Lung microvascular endothelial cell (primary cell): ENCODE data around the gene CR1. TPM values are rescaled to one million over a fixed set of nuclear protein-coding genes. Genes with fewer than 3 reads are reported as not detected.
"Not testable (repeated sequence)": the region's sequence is repeated elsewhere in the genome, so short reads cannot be mapped to it uniquely, and the experiment has no call there.

Experiments used
- DNase-seq, 2 donors: peaks; one replicate each; pipeline versions ENCODE4 v3.0.0 to v3.0.0-alpha.2; 2010; ENCODE audit warnings: low read depth in 2 of 2
- total RNA-seq: library from RNA; depleted of rRNA; stranded (reverse); fragments of >200 nt; gene quantifications from 2 replicates; pipeline ENCODE4 v1.2.1, GENCODE V29; 2014

CR1 gene
- total RNA-seq, 1 donor from 2014 or later: not detected

DNA sequence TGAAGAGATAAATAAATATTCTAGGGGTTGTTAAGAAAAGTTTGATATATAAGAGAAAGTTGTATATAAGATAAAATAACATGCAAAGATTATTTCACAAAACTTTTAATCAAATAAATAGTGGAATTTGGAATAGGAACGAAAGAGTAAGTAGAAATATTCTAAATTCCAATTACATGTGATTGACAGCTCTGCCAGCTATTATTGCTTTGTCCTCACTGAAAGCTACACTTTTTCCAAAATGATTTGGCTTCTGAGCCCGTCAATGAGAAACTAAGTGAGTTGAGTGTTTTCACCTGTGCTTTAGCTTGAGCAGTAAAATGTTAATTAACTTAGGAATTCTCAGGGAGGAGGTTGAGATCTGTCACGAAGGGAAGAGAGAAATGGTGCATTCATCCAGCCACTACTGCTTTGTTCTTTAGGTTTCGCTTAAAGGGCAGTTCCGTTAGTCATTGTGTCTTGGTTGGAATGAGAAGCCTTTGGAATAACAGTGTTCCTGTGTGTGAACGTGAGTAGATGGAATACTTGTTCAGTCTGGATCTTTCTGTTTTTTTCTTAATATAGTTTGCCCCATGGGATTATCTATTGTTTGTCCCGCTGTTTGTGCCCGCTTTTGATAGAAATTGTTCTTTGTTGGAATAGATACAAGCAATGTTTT lies 85.7 kb downstream of the CR1 start:
- no peak for DNase-seq

DNA sequence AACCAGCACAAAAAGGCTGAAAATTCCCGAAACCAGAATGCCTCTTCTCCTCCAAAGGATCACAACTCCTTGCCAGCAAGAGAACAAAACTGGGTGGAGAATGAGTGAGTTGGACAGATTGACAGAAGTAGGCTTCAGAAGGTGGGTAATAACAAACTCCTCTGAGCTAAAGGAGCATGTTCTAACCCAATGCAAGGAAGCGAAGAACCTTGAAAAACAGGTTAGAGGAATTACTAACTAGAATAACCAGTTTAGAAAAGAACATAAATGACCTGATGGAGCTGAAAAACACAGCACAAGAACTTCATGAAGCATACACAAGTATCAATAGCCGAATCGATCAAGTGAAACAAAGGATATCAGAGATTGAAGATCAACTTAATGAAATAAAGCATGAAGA lies 93.5 kb downstream of the CR1 start:
- not testable (repeated sequence) for DNase-seq

DNA sequence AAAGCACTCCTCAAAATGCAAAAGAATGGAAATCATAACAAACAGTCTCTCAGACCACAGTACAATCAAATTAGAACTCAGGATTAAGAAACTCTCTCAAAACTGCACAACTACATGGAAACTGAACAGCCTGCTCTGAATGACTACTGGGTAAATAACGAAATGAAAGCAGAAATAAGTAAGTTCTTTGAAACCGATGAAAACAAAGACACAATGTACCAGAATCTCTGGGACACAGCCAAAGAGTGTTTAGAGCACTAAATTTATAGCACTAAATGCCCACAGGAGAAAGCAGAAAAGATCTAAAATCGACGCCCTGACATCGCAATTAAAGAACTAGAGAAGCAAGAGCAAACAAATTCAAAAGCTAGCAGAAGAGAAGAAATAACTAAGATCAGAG lies 95.2 kb downstream of the CR1 start:
- not testable (repeated sequence) for DNase-seq

DNA sequence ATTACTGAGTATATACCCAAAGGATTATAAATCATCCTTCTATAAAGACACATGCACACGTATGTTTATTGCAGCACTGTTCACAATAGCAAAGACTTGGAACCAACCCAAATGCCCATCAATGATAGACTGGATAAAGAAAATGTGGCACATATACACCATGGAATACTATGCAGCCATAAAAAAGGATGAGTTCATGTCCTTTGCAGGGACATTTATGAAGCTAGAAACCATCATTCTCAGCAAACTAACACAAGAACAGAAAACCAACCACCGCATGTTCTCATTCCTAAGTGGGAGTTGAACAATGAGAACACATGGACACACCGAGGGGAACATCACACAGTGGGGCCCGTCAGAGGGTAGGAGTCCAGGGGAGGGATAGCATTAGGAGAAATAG lies 98.1 kb downstream of the CR1 start:
- not testable (repeated sequence) for DNase-seq

DNA sequence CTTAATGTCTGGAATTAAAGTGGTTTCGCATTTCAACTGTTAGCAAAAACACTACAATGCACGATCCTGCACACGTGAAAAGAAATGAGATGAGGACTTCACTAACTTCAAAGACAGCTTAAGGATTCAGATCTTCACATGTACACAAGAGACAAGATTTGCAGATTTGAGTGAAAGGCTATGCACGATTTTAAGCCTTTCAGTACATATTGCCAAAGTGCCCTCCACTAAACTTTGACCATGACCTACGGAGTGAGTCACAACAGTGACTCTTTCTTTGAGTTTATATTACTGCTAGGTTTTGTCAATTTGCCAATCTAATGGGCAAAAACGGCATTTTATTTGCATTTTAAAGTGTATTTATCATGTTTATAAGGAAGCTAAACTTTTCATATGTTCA lies 107.8 kb downstream of the CR1 start:
- peak in 1 of 2 donors; percentile 37 for DNase-seq

DNA sequence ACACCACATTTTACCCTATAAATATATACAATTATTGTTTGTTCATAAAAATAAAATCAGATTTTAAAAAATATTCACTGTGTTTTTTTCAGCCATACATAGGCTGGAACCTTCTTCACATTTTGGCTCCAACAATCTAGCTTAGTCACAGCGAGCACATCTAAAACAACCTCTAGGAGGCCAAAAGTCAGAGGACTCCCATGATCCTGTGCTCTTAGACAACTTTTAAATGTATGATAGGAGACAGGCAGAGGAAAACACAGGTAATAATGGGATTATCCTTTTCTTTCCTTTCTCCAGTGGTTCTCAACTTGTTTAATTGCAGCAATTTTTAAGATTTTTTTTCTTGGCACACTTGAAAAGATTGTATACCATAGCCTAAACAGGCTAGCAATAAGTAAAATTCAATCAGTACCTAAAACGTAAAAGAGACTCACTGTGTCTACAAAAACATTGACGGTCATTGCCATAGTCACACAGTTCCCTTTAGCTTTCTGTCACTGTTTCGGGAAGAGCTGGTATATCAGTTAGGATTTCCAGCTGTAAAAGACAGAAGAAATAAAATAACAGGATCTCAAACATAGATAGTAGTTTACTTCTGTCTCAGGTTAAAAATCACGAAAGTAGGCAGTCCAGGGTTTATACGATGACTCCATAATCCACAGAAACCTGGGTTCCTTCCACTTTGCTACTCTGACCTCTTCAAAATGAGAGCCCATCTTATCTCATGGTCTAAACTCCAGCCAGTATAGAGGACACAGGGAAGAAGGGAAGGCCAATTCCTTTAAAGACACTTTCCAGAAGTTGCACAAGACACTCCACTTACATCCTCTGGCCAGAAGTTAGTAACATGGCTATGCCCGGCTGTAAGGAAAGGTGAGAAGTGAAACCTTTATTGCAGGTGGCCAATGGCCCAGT lies 109.7 kb downstream of the CR1 start:
- no peak for DNase-seq

DNA sequence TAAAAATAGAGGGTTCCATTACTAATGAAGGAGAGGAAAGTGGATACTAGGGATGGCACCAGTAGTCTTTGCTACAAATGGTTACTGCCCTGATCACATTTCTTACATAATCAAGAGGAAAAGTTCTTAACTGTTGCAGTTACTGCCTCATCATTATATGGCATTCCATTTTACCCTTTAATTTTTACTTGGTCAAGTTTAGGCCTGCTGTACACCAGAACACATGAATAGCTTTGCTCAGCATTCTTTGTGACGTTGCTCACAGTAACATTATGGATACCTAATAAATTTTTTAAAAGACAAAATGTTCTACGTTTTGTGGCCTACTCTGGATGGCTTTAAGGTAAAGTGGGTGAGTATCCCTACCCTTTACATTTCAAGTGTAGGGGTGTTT lies 110.4 kb downstream of the CR1 start:
- DNase-seq: no peak

DNA sequence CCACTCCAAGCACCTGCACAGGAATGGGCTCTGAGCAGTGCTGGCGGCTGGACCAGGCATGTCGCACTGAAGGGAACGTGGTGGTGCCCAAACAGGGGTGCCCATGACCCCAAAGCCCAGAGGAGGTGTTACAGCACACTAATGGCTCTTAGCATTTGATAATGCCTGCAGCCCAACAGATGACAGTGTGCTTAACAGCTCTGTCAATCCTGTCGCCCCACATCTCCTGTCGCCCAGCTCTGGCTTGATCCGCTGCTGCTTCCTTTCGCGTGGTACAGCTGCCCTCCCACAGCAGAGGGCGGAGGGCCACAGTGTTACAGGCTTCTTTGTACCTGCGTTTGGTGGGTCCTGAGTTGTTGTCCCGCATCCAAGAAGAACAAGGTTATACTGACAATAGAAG lies 116.8 kb downstream of the CR1 start:
- DNase-seq: no peak

DNA sequence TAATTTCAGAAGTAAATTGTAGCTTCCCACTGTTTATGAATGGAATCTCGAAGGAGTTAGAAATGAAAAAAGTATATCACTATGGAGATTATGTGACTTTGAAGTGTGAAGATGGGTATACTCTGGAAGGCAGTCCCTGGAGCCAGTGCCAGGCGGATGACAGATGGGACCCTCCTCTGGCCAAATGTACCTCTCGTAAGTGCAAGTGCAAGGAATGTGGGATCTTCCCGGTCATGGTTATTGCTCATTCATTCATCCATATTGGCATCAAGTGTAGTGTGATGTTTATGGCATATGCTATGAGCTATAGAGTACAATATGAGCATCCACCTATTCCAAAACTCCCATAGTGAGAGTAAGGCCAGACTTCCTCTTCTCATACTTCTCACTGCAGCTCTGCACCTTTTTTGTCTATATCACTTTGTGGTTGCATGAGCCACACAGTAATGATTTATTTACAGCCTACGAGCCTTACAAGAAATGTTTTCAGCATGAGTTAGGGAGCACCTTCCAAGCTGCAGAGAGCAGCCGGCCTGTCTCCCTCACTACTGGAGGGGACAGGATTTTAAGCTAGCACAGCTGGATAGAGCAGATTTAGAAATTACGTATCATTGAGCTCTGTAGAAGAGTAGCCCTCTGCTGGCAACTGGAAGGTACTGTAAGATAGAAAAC lies 124.0 kb downstream of the CR1 start:
- DNase-seq: peak; percentile 48 to 49

DNA sequence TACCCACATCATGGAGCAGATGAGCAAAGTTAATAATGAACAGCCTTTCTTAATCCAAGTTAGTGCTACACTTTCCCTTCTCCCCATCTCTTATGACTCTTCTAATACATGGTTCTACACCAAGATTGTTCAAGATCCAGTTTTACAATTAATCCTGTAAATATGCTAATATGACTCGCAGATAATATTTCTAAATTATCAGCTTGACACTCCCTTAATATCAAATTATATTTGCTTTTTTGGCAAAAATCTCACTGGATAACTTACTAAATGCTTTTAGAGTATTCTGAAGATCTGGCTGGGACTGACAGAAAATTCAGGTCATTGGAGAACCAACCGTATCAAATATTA lies 124.6 kb downstream of the CR1 start:
- no peak for DNase-seq

DNA sequence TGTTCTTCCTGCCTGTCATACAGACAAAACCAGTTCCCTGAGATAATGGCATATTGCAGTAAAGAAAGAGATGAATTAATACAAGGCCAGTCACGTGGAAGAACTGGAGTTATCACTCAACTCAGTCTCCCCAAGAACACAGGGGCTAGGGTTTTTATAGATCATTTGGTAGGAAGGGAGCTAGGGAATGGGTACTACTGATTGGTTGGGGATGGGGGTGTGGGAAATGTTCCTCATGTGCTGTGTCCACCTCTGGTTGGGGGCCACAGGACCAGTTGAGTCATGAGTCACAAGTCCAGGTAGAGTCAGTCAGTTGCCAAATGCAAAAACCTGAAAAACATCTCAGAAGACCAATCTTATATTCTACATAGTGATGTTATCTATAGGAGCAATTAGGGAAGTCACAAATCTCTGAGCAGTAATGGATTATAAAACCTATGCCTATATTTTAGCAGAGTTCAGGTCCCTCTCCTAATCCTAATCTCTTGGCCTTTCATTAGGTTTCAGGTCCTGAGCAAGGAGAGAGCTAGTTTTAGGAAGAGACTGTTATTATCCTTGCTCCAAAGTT lies 129.6 kb downstream of the CR1 start:
- not testable (repeated sequence) for DNase-seq

DNA sequence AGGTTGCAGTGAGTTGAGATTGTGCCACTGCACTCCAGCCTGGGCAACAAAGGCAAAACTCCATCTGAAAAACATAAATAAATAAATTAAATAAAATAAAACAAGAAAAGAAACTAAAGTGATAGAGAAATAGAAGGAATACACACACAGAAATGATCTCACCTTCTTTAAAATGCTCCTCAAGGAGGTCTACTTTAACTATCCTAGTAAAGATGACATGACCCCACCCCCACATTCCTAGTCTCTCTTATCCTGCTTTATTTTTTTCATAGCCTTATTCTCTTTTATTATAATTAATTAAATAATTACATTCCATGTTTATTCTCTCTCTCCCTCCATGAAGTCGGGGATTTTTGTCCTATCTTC lies 131.0 kb downstream of the CR1 start:
- no peak for DNase-seq

DNA sequence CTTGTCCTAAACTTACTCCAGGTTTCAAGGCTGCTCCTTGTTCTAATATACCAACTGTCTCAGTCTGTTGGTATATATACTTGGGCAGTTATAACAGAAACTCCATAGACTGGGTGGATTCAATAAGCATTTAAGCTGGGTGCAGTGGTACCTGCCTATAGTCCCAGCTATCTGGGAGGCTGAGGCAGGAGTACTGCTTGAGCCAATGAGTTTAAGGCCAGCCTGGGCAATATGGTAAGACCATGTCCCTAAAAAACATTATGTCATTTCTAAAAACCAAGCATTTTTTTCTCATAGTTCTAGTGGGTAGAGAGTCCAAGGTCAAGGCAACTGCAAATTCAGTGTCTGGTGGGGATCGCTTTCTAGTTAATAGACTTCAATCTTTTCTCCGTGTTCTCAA lies 131.5 kb downstream of the CR1 start:
- DNase-seq: no peak

DNA sequence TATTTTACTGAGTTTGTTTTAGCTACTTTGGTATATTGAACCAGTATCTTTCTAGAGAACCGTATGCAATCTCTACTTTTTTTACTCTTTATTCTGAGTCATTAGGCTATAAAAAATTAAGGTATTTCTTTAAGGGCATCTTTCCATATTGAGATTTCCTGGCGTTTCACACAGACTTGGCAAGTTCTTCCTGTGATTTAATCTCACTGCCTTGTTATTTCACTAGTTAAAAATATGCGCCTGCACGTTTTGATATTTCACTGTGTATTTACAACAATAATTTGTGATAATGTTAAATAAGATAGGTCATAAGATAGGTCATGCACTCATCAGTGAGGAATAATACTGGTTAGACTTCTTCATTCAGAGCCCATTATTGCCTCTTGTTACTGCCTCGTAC lies 132.8 kb downstream of the CR1 start:
- DNase-seq: peak in 1 of 2 donors; percentile 12

DNA sequence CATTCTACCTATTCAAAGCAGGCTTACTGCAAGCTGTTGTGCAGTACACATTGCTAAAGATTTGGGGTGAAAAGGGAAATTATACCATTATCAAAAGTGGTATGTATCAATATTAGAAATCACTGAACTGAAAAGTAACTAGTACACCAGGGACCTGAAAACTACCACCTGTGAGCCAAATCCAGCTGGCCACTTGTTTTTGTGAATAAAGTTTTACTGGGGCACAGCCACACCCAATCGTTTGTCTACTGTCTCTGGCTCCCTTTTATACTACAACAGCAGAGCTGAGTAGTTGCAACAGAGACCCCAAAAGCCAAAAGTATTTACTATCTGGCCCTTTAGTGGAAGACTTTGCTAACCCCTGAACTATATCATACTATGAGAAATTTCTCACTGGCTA lies 135.2 kb downstream of the CR1 start:
- no peak for DNase-seq

DNA sequence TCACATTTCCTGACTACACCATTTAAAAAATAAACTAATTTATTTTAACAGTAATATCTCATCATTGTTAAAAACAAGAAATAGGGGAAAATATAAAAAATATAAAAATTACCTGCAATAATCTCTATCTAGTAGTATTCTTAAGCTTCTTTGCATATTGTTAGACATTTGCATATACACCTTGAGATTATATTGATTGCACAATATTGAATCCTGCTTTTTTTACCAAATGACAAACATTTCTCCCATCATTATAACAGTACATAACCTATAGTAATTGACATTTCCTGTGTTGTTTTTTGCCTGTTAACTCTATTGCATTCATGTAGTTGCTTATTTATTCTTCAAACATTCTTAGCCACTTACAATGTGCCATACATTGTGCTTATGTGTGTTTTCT lies 137.3 kb downstream of the CR1 start:
- no peak for DNase-seq

DNA sequence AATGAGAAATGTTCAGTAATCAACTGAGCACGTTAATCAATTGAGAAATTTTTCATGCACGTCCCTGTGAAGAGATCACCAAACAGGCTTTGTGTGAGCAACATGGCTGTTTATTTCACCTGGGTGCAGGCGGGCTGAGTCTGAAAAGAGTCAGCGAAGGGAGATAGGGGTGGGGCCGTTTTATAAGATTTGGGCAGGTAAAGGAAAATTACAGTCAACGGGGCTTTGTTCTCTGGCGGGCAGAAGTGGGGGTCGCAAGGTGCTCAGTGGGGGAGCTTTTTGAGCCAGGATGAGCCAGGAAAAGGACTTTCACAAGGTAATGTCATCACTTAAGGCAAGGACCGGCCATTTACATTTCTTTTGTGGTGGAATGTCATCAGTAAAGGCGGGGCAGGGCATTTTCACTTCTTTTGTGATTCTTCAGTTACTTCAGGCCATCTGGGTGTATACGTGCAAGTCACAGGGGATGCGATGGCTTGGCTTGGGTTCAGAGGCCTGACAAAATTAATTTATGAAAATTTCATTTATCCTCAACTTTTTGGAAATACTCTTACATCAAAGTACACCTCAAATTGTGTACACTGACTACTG lies 137.8 kb downstream of the CR1 start:
- not testable (repeated sequence) for DNase-seq

DNA sequence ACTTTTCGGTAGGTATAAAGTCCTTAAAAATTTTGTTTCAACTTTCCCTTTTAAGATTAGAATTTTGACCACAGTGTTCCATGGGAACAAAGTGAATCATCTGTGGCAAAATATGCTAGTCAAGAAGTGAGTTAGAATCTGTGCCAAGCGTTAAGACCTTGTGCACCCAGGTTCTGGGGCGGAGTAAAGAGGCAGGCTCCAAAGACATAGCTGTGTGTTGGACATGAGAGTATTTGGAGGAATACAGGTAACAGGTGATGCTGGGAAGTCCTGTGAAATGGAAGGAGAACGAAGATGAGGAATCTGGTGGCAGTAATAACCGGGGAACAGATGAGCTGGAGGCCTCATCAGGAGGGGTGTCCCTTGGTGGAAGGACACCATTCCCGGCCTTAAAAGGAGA lies 138.3 kb downstream of the CR1 start:
- not testable (repeated sequence) for DNase-seq

DNA sequence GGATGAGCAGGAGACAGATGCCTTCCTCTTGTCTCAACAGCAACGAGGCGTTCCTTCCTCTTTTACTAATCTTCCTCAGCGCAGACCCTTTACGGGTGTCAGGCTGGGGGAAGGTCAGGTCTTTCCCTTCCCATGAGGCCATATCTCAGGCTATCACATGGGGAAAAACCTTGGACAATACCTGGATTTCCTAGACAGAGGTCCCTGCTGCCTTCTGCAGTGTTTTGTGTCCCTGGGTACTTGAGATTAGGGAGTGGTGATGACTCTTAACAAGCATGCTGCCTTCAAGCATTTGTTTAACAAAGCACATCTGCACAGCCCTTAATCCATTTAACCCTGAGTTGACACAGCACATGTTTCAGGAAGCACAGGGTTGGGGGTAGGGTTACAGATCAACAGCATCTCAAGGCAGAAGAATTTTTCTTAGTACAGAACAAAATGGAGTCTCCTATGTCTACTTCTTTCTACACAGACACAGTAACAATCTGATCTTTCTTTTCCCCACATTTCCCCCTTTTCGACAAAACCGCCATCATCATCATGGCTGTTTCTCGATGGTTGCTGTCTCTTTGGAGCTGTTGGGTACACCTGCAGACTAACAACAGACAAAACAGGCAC lies 139.7 kb downstream of the CR1 start:
- not testable (repeated sequence) for DNase-seq

DNA sequence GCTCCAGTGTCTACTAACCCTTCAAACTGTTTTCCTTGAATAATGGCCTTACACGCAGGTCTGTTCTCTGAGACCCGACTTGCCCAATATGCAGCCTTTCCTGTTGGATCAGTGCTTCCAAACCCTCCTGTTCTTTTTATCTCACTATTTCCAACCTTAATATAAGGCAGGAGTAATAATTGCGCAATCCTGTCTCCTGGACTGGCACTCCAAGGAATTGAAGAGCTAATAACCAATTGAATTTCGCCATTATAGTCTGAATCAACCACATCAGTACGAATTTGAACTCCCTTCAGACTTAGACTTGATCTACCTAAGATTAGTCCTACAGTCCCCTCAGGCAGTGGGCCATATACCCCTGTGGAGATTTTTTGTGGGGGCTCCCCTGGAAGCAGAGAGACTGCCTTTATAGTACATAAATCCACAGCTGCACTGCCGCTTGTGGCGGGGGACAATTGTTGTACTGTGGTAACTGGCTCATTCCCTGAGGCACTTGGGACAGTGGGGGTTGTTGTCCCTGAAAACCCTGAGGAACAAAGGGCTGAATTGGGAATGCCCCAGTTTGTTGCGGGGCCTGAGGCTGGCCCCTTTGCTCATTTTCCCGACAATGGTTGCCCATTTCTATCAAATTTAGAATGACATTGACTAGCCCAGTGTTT lies 142.7 kb downstream of the CR1 start:
- DNase-seq: not testable (repeated sequence)

DNA sequence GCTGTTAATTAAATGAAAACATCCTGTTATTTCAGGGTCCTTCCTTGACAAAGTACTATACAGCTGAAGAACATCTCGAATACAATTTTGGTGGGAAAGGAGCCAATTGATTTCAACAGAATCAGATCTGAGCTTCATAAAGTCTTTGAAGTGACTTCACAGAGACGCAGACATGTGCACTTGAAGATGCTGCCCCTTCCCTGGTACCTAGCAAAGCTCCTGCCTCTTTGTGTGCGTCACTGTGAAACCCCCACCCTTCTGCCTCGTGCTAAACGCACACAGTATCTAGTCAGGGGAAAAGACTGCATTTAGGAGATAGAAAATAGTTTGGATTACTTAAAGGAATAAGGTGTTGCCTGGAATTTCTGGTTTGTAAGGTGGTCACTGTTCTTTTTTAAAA lies 143.4 kb downstream of the CR1 start:
- not testable (repeated sequence) for DNase-seq
